Hepatocyte (in vitro differentiated cells): ENCODE results near the gene CHRNA4.

ENCODE experiments used
- CTCF ChIP-seq: fragments of 200-600 bp; sonication (generic); IDR thresholded peaks from 2 replicates; pipeline ENCODE4 v1.5.1; 2016; ENCODE audit warnings: antibody characterized with exemption, mild to moderate bottlenecking; ENCODE audit not compliant: poor library complexity
- EZH2 ChIP-seq: fragments of 200-600 bp; sonication (generic); IDR thresholded peaks from 2 replicates; pipeline ENCODE4 v1.6.1; 2016; ENCODE audit warnings: antibody characterized with exemption, mild to moderate bottlenecking, borderline replicate concordance
- EZH2phosphoT487 ChIP-seq: fragments of 200-600 bp; sonication (generic); IDR thresholded peaks from one replicate; pipeline ENCODE4 v1.6.1; 2018; ENCODE audit warnings: antibody characterized with exemption, mild to moderate bottlenecking, low read depth, moderate library complexity; ENCODE audit not compliant: unreplicated experiment, severe bottlenecking

- no peak for TF ChIP-seq CTCF
- TF ChIP-seq EZH2, result no peak
- no peak for TF ChIP-seq EZH2phosphoT487
Observed at GRCh38 chr20:63405102-63405730, 44.1 kb upstream of the CHRNA4 start.
